Pancreas (tissue), 10 donors: ENCODE measurements around the gene NUDT2. TPM values are rescaled to one million over a fixed set of nuclear protein-coding genes. Genes with fewer than 3 reads are reported as not detected.

Experiments
- ATAC-seq, 4 donors: fragments of 200-7000 bp; cut with Tn5 transposase; one replicate each; pipeline versions ENCODE4 v1.8.0 to v1.9.1; 2020; ENCODE audit warnings: mild to moderate bottlenecking in 4 of 4, moderate library complexity in 4 of 4
- DNase-seq, 6 donors: peaks; one replicate each; pipeline ENCODE4 v3.0.0-alpha.2; 2020
- FAIRE-seq: peaks from 2 replicates; lab custom pipeline; 2012; peaks lifted over from hg19 to GRCh38; lab: Jason Lieb, UNC
- H3K27ac ChIP-seq, 4 donors: fragments of 200-600 bp; sonication (generic); 1 replicate in 3 of 4; 2 replicates in 1 of 4; pipeline versions ENCODE4 v1.5.0 to v1.8.0; 2020
- H3K27me3 ChIP-seq, 4 donors: fragments of 200-600 bp; one replicate each; pipeline ENCODE4 v1.8.0; 2021
- H3K36me3 ChIP-seq, 3 donors: fragments of 200-600 bp; sonication (generic) in 1 of 3; one replicate each; pipeline versions ENCODE4 v1.5.0 to v1.8.0; 2020 to 2021
- H3K4me1 ChIP-seq, 3 donors: fragments of 200-600 bp; one replicate each; pipeline ENCODE4 v1.8.0; 2021
- H3K4me3 ChIP-seq, 4 donors: fragments of 200-600 bp; sonication (generic) in 2 of 4; one replicate each; pipeline versions ENCODE4 v1.5.0 to v1.8.0; 2020 to 2021
- H3K9me3 ChIP-seq, 4 donors: fragments of 200-600 bp; one replicate each; pipeline ENCODE4 v1.8.0; 2021
- WGBS, 2 donors: extraction: QIAGEN DNeasy Blood & Tissue Kit; methylation state at CpG; one replicate each; pipeline ENCODE4 v1.1.7; 2013; 5-methylcytosine and 5-hydroxymethylcytosine counted together
- intact Hi-C, 3 donors: fragments of 100-400 bp; cut with DNase I; formaldehyde crosslinking; loops; one replicate each; pipeline versions ENCODE4 v1.11.1 to v1.14.2; 2022
- polyA plus RNA-seq, 2 donors: library from polyadenylated mRNA; stranded (reverse); fragments of 200-250 nt; gene quantifications; one replicate each; pipeline ENCODE4 v1.2.3, GENCODE V29; 2013
- total RNA-seq, 6 donors: library from RNA; stranded (reverse); fragmentation: NEBNext Ultra II Directional in 4 of 6; extraction: Animal tissue kit (Norgen Biotek cat#: 25700) in 4 of 6; gene quantifications; one replicate each; pipeline versions ENCODE4 v1.2.1 to v1.2.4, GENCODE V29; 2021 to 2023
- TF ChIP-seq, protein P1 (sequence below), 4 donors: fragments of 200-600 bp; sonication (generic) in 3 of 4; IDR thresholded peaks; one replicate each; pipeline versions ENCODE4 v1.5.0 to v1.8.0; 2021; ENCODE audit warnings: antibody characterized with exemption in 4 of 4
- donor health status: healthy with polysubstance abuse.
- donor health status: DM: no; HTN: no; CAD: no; lungs with moderate emphysema.
- donor health status: DM: no; HTN: no; CAD: no.
- donor health status: control.
- donor health status: control.
- donor health status: Bipolar disorder and iron deficiency.
- donor health status: DM: yes; HTN: yes; CAD: no.
- donor health status: DM: no; HTN: no; CAD: no.
- donor health status: DM: no; HTN: no; CAD: no.
- donor health status: DM: yes; HTN: yes; CAD: no.

Gene NUDT2
- total and polyA plus RNA-seq, 8 donors = 9.7 to 32.6 (median 13.6) TPM

DNA sequence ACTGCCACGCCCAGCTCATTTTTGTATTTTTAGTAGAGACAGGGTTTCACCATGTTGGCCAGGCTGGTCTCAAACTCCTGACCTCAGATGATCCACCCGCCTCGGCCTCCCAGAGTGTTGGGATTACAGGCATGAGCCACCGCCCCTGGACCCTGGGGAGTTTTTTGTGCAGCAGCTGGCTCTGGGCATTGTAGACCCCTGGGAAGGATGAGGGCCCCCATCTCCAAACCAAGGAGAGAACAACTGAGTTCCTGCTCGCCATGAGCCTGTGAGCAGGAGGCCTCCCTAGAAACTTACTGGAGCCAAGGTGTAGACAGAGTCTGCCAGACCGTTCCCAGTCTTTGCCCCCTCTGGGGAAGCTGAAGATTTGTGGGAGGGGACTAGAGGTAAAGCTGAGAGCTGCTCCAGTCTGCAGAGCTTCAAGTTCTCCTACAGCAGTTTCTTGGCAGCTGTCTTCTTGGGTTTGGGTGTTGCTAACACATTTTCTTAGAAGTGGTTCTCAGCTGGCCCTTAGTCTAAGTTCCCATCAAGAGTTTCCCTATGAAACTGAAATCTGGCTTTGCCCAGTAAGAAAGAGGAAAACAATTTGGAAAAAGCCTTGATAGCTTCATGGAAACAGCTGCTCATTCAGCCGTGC, 12.4 kb downstream of the NUDT2 start:
- H3K9me3 ChIP-seq = no peaks in the 10 kb centered on the region
- WGBS, 2 donors = 80 to 81% methylated on average over 7 of the region's 7 CpGs

DNA sequence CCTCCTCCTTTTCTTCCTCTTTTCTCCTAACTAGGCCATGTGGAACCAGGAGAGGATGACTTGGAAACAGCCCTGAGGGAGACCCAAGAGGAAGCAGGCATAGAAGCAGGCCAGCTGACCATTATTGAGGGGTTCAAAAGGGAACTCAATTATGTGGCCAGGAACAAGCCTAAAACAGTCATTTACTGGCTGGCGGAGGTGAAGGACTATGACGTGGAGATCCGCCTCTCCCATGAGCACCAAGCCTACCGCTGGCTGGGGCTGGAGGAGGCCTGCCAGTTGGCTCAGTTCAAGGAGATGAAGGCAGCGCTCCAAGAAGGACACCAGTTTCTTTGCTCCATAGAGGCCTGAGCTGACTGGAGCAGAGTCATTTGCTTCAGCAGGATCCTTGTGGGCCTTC, 13.7 kb downstream of the NUDT2 start:
- DNase-seq = peak; percentile 75 to 91 (median 88)
- no peak overlapping the region for H3K4me3 ChIP-seq

More for the DNA sequence above, 12.4 kb downstream of the NUDT2 start:
- intact Hi-C loops = no loop called here
- TF ChIP-seq, protein P1, sequence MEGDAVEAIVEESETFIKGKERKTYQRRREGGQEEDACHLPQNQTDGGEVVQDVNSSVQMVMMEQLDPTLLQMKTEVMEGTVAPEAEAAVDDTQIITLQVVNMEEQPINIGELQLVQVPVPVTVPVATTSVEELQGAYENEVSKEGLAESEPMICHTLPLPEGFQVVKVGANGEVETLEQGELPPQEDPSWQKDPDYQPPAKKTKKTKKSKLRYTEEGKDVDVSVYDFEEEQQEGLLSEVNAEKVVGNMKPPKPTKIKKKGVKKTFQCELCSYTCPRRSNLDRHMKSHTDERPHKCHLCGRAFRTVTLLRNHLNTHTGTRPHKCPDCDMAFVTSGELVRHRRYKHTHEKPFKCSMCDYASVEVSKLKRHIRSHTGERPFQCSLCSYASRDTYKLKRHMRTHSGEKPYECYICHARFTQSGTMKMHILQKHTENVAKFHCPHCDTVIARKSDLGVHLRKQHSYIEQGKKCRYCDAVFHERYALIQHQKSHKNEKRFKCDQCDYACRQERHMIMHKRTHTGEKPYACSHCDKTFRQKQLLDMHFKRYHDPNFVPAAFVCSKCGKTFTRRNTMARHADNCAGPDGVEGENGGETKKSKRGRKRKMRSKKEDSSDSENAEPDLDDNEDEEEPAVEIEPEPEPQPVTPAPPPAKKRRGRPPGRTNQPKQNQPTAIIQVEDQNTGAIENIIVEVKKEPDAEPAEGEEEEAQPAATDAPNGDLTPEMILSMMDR (IDR thresholded peaks at IDR 0.05) = no peak
- Histone ChIP-seq H3K27ac (peak overlapping the region; percentile 38 to 89 (median 81)), H3K27me3 (no peaks in the 10 kb centered on the region), H3K4me1 (peaks cover 30 to 49% (median 39%) of the 10 kb centered on the region in 3 donors), H3K36me3 (no peaks in the 10 kb centered on the region), H3K4me3 (no peak overlapping the region)
- DNase-seq (peak in 1 of 6 donors; percentile 12), FAIRE-seq (no peak), ATAC-seq (no peak)

GRCh38 chr9:34343605-34344004, 14.2 kb downstream of the NUDT2 start:
- H3K4me1 ChIP-seq = peaks cover 30 to 49% (median 39%) of the 10 kb centered on the region in 3 donors
- 29 to 34% methylated on average over 1 of the region's 1 CpG for WGBS, 2 donors
- TF ChIP-seq, protein P1 (IDR thresholded peaks at IDR 0.05) = no peak
- DNase-seq (peak in 2 of 6 donors; percentile 45), FAIRE-seq (no peak), ATAC-seq (peak; percentile 63 to 74 (median 72))
- H3K36me3 ChIP-seq = no peaks in the 10 kb centered on the region
- no peaks in the 10 kb centered on the region for H3K27me3 ChIP-seq
- peak overlapping the region; percentile 38 to 89 (median 81) for H3K27ac ChIP-seq
- intact Hi-C loops = no loop called here
- H3K9me3 ChIP-seq = no peaks in the 10 kb centered on the region
- H3K4me3 ChIP-seq = no peak overlapping the region

More for the DNA sequence above, 13.7 kb downstream of the NUDT2 start:
- ATAC-seq = peak; percentile 84 to 90 (median 86)
- TF ChIP-seq, protein P1 (IDR thresholded peaks at IDR 0.05) = no peak
- no peak for FAIRE-seq
- Histone ChIP-seq H3K36me3 (no peaks in the 10 kb centered on the region), H3K9me3 (no peaks in the 10 kb centered on the region), H3K27ac (peak overlapping the region; percentile 38 to 89 (median 81)), H3K4me1 (peaks cover 30 to 49% (median 39%) of the 10 kb centered on the region in 3 donors), H3K27me3 (no peaks in the 10 kb centered on the region)
- 42% methylated on average over 5 of the region's 5 CpGs for WGBS, 2 donors
- intact Hi-C loops = no loop called here

DNA sequence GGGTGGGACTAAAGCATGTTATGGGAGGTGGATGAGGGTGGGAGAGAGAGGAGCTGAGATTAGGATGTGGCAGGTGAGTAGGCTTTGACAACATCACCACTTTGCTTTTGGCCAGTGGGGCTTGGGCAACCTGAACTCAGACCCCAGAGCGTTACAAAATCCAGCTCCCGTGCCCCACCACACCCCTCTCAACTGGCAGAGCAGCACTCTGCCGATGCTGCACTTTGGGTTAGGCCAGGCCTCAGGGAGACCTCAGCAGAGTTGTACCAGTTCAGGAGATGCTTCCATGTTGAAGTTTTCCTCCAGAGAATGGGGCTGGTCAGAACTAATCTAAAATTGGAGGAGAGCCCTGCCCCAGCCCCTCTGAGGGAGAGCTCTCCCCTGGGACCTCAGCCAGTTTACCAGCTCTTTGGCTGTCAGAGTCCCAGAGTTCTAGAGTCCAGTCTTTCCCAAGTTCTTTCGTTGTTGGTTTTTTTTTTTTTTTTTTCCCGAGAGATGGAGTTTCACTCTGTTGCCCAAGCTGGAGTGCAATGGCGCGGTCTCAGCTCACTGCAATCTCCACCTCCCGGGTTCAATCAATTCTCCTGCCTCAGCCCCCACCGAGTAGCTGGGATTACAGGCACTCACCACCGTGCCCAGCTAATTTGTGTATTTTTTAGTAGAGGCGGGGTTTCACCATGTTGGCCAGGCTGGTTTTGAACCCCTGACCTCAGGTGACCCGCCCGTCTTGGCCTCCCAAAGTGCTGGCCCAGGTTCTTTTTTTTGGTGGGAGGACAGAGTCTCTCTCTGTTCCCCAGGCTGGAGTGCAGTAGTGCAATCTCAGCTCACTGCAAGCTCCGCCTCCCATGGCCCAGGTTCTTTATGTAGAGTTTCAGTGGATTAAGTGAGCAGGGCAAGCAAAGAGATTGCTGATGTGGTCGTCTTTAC, 17.8 kb downstream of the NUDT2 start:
- FAIRE-seq (no peak), DNase-seq (no peak), ATAC-seq (no peak)
- peaks cover 24 to 40% (median 33%) of the 10 kb centered on the region in 3 donors for H3K4me1 ChIP-seq
- intact Hi-C loops = no loop called here
- TF ChIP-seq, protein P1 (IDR thresholded peaks at IDR 0.05) = no peak
- WGBS, 2 donors = 70 to 79% methylated on average over 15 of the region's 15 CpGs
- H3K27me3 ChIP-seq = no peaks in the 10 kb centered on the region
- H3K27ac ChIP-seq = no peak overlapping the region
- H3K9me3 ChIP-seq = no peaks in the 10 kb centered on the region
- H3K4me3 ChIP-seq = no peak overlapping the region
- H3K36me3 ChIP-seq = no peaks in the 10 kb centered on the region
